ENCODE measurements around the gene FRYL.

FRYL gene

GRCh38 chr4:48450740-48451139 lies 329.3 kb downstream of the FRYL start:
- TF ChIP-seq POLR2A (IDR thresholded peaks at IDR 0.05; ENCODE audit: low read depth, low read length) (no peak), POLR2AphosphoS5 (IDR thresholded peaks at IDR 0.05; ENCODE audit: low read depth, low read length) (no peak), TAF1 (IDR thresholded peaks at IDR 0.05; ENCODE audit: borderline replicate concordance, low read depth, low read length) (no peak)
- FAIRE-seq = no peak
- no peak for DNase-seq (ENCODE audit: insufficient read length)

- FAIRE-seq = no peak
- no peak for DNase-seq (ENCODE audit: insufficient read length)
- TF ChIP-seq TAF1 (IDR thresholded peaks at IDR 0.05; ENCODE audit: borderline replicate concordance, low read depth, low read length) (no peak), POLR2A (IDR thresholded peaks at IDR 0.05; ENCODE audit: low read depth, low read length) (no peak), POLR2AphosphoS5 (IDR thresholded peaks at IDR 0.05; ENCODE audit: low read depth, low read length) (no peak)
These were observed 330.9 kb downstream of the FRYL start for GRCh38 chr4:48449151-48449550.
